DMS153 treated with DMSO at 0.1 percent for 48 hours (cell line): ENCODE measurements around the gene NOS3.

Experiments used
- DNase-seq: peaks from one replicate; lab custom pipeline; 2025; ENCODE audit not compliant: unreplicated experiment; lab: John Stamatoyannopoulos, UW

NOS3 gene

DNA sequence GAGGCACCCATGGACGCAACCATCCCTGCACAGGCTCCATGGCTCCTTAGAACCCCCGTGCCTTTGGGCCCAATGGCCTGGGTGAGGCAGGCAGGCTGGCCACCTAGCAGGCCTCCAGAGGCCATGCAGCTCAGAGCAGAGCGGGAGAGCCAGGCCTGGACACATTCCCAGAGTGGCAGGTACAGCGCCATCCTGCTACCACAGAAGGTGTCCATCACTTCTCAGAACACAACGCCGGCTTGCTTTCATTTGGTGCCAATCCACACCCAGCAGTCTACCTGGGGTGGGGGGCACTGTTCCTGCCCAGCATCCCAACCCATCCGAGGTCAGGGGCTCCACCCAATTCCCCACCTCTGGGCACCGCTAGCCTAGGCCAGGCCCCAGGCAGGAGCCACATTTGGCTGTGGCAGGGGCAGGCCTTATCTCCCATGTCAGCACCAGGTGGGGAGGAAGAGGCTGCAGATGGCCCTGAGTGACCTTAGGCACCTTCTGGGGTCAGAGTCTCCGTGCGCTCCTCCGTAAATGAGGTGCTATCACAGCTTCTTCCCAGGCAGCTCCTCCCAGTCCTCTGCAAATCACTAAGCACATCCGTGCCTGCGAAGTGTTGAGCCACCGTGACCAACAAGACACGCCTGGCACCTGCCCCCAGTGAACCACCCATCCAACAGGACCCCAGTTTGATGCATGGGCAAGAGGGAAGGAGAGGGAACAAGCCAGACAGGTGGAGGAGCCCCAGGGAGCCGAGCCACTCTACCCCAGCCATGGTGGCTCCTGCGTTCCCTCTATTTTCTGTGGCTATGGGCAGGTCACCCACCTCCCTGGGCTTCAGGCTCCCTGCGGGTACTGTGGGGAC lies 26.9 kb upstream of the NOS3 start:
- DNase-seq: no peak

DNA sequence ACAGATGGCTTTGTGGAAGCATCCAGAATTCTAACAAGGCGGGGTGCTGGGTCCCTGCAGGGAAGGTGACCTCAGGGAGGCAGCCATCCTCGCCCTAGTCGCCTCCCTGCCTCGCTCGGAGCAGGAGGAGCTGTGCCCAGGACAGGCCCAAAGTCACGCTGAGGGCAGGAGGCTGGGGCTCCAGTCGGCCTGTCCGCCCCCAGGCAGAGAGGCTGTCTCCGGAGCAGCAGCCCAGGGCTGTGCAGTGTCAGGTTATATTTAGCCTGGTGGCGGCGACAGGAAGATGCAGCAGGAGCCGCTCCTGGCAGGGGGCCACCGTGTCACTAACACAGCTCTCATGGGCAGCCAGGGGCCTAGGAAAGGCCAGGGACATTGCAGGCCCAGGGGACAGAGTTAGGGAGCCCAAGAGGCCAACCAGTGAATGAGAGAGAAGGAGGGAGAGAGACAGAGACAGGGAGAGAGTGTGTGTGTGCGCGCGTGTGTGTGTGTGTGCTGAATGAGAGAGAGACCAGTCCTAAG lies 26.2 kb upstream of the NOS3 start:
- DNase-seq: peak; percentile 31

DNA sequence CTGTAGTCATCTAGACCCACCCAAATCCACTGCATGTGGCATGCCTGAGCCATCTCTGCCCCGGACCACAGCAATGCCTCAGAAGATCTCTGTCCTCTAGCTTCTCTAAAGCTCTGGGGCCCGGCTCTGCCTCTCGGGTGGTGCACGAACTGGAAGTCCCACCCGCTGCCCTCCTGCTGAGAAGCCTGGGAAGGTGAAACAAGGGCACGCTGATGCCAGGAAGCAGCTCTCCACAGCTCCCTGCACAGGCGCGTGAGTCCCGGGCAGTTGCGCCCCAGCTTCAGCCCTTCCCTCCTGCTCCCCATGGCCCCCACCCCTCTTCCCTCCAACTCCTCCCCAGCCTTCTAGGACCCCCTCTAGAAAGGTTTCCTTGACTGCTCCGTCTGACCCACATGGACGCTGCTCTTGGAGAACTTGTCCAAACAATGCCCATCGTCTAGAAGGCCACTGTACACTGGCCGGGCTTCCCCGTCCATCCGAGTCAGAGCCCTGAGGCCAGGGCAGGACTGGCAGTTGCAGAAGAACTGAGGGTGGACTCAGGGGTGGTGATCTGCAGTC lies 25.5 kb upstream of the NOS3 start:
- DNase-seq: no peak

DNA sequence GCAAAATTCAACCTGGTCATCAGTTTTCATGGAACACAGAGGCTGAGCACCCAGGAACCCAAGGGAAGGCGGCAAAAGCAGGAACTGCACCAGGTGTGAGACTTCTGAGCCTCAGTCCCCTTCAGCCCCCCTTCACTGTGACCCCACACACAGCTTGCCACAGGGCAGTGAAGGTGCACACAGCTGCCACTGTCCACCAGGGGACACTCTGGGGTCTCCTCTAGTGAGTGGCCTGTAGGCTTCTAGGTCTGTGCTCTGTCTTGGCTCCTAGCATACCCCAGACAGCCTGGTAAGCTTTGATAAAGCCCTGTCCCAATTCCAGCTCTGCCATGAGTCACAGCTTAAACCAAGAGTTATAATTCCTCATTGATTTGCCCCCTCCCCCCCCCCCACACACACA lies 24.8 kb upstream of the NOS3 start:
- DNase-seq: no peak

DNA sequence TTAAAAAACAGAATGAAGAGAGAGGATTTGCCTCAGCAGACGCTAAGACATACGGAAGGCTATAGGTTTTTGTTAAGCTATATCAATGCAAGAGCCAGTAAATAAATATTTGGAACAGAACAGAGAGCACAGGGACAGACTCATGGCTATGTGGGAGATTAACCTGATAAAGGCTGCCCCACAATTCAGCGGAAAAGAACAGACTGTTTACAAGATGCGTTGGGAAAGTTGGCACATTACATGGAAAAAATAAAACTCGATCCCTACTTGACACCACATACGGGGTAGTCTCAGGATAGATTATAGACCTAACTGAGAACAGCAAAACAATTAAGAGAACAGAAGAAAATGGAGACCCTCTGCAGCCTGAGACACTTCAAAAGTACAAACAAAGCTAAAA lies 23.5 kb upstream of the NOS3 start:
- DNase-seq: no peak

DNA sequence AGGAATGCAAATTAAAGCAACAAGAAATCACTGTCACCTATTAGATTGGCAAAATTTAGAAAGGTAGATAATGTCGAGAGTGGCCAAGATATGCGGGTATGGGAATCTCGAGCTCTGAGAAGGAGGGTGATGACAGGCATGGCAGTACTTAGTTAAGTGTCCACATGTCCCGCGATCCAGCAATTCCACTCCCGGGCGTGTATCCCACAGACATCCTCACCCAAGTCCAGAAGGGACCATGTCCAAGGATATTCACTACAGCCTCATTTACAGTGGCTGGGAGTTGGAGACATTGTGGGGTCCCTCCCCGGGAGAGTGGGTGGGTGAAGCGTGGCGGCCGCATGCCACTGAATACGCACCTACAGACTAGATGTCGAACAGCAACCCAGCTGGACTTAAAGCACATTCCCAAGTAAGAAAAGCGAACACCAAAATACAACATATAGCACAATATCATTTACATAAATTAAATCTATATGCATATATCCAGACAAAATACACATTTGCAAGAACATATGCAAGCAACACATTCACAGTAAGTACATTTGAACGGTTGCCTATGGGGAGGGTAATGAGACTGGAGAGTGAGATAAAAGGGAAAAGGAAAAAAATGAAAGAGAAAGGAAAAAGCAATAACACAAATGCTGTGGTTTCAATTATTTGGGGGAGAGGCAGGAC lies 22.6 kb upstream of the NOS3 start:
- DNase-seq: no peak

DNA sequence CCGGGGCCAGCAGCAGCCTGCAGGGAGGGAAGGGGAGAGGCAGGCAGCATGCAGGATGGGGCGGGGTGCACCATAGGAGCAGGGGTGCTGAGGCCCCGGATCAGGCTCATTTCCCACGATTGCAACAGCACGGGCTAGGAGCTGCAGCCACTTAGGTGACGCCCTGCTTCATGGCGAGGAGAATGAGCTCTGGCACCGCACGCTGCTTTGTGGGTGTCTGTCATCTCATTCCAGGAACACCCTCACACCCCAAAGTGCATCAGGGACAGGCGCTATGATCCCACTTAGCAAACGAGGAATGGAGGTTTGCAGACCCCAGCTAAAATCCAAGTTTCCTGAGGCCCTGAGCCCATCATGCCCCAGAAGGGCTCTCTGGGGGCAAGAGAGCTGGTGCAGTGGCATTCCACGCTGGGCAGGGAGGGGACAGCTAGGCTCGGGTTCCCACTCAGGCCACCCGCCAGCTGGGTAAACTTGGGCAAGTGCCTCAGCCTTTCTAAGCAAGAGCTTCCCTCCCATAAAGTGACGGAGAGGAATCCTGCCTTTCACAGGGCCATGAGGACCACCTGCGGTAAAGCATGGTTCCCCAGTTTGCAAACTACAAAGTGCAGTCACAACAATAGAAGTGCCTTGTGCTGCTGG lies 22.0 kb upstream of the NOS3 start:
- no peak for DNase-seq

DNA sequence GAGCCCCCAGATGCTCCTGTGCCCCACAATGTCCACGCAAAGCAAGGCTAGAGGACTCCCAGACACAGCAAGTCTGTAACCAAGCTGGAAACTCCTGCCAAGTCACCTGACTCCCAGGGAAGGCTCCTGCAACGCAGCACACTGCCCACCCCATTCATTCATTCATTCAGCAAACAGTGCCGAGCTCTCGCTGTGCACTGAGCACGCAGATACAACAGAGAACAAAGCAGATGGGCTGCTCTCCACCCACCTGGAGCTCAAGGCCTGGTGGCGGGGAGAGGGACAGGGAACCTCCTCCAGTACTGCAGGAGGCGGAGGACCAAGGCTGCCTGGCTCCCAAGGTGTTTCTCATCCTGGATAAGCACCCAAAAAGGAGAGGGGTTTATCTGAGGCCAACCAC lies 21.3 kb upstream of the NOS3 start:
- DNase-seq: peak; percentile 57

DNA sequence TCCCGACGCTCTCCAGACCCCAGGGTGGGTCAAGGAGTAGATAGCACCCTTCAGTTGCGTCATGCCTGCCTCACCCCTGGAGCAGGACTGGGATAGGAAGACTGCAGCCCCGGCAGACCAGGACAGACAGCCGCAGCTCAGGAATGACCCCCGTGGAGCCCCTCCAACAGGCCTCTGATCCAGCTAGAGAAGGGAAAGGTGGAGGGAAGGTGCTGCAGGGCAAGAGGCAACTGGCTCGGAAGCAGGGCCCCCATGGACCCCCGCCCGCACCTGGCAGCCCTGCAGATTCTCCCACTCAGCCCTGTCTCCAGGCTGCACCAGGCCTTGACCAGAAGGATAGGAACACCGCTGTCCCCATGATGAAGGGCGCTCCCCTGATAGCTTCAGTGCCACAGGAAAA lies 20.4 kb upstream of the NOS3 start:
- no peak for DNase-seq

DNA sequence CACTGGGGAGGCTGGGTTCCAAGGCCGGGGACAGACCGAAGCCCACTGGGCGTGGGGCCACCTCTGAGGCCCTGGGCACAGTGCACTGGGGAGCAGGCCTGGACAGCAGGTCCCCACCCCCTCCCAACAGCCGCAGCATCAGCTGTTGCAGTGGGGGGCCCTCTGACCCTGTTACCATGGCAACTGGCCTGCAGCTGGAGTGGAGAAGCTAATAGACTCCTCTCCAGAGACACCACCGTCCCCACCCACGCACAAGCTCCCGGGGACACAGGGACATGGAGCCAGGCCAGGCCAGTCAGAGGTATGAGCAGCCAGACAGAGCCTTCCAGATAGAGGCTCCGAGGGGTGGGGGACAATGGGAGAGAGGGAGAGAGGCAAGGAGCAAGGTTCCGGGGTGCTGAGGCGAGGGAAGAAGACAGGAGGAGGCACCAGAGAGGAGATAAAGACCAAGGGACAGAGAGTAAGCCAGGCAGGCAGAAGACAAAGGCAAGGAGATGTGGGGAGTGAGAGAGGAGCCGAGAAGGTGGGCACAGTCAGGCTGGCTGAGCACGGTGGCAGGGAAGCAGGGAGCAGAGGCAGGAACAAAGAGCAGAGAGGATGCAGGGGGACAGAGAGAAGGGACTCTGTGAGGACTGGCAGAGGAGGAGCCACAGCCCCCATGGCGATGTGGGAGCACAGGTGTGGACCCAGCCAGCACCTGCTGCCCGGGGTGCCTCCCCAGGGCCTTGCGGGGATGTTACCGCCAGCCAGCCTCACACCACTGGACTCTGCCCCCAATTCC lies 19.4 kb upstream of the NOS3 start:
- DNase-seq: no peak

DNA sequence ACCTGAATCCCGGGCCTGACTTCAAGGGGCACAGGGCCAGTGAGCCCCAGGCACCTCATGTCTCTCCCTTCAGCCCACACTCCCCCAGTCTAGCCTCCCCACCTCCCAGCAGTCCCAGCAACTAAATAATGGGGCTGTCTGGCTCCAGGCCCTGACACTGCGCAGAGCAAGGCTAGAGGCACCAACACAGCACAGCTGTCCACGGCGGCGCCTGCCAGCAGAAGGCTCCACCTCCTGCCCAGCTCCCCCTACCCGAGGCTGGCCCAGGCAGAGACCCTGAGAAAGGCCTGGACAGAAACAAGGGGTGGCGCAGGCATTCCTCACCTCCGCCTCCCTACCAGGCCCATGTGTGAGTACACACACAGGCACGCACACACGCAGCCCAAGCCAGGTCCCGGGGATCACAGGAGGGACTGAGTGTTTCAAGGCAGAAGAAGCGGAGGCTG lies 18.8 kb upstream of the NOS3 start:
- DNase-seq: peak; percentile 42

DNA sequence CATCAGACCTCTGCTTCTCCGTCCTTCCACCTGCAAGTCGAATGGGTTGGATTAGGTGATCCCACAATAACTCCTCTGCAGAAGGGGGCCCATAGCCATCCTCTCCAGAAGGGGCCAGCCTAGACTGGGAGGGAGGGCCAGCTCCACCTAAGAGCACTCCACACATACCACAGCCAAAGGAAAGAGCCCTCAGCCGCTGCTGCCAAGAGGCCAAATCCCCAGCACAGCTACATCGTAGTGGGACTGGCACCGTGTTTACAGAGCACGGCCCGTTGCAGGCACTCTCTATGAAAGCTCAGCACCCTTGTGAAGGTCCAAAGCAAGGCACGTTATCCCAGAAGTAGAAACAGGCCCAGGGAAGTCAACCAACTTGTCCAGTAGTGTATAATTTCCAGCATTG lies 18.1 kb upstream of the NOS3 start:
- DNase-seq: no peak

DNA sequence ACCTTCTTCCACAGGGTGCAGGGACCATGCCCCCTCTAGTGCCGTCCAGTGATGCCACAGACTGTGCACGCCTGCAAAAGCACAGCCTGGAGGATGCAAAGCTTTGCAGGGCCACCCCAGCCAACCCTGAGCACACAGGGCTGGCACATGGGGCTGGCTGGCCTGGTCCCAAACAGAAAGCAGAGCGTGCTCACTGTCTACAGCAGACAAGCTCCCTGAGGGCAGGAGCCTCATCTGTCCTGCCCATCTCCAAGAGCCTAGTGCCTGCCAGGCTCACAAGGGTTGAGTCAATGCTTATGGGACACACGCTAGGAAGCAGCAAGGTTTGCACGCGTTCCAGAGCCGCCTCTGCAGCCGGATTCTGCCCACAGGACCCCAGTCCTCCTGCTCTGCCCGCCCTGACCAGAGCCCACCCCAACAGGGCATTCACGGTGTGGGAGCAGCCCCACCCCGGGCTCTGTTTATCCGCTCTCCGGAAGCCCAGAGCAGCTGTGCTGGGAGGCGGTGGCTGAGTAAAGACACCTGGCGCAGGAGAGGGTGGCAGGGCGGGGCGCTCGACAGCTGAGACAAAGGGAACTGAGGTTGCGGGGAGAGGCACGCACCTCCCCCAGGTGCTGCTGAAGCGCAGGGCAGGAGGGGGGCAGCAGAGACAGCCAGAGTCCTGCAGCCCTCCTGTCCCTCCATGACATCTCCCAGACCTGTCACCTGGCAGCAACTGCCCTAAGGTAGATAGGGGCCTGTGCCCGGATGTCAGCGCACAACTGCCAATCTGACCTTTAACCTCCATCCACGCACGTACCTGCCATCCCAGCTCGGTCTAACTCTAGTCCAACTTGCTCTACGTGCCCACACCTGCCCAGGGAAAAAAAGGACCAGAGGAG lies 17.0 kb upstream of the NOS3 start:
- peak; percentile 79 for DNase-seq

DNA sequence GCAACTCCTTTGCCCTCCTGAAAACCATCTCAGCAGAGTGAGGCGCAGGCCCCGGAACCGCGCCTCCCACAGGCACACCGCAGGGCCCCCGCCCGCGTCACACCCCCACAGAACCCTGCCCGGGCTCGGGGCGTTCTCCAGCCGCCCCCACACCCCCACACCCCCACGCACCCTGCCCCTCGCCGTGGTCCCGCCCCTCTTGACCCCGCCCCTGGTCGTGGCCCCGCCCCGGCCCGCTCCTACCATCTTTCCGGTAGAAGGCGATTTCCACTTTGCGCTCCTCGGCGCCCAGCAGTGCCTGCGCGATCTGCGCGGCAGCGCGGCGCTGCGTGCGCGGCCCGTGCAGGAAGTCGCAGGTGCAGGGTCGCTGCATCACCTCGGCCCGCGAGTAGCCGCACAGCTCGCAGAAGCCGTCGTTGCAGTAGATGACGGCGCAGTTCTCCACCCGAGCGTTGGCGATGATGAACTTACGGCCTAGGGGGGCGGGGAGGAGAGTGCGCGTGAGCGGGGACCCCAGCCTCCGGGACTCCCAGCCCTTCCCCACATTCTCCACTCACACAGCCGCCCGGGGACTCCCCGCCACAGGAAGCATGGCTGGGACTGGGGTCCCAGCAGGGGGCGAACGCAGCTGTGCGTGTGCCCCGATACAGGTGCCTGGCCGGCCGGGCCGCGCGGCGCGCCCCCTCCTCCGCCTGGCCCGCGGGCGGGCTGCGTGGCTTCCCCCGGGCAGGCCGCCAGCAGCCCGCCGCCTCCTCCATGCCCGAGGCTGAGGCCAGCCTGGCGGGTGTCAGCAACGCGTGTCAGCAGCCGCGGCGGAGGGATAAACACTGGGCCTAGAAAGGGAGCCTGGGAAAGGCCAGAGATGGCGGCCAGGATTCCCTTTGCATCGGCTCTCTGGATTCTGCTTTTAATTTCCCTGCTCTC lies 16.1 kb upstream of the NOS3 start:
- DNase-seq: peak; percentile 54

DNA sequence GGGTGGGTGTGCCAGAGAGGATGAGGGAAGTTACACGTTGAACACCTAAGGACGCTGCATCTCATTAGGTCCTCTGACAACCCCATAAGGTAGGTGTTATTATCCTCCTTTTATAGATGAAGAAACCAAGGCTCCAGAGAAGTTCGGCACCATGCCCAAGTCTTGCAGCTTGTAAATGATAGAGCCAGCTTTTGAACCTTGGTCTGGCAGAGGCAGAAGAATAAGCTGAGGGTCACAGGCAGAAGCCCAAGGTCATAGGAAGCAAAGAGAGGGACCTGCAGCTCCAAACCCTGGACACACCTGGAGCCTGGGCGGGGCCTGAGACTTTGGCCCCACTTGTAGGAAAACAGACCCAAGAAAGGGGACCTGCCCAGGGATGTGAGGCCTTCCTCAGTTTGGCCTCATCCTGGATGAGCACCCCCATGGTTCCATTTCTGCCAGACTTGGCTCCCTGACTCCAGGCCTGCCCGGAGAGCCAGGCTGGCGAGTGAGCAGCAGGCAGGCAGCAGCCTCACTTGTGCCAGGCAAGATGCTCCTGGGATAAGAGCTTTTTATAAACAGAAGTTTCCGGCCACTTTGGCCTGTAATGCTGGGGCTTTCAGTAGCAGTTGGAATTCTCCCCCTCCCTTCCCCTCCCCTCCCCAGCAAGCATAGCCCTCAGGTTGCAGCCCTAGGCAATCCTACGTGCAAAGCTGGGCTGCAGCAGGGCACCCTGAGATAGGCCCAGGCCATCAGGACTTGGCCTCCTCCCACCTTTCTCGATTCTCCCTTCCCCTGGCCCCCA lies 15.1 kb upstream of the NOS3 start:
- no peak for DNase-seq

DNA sequence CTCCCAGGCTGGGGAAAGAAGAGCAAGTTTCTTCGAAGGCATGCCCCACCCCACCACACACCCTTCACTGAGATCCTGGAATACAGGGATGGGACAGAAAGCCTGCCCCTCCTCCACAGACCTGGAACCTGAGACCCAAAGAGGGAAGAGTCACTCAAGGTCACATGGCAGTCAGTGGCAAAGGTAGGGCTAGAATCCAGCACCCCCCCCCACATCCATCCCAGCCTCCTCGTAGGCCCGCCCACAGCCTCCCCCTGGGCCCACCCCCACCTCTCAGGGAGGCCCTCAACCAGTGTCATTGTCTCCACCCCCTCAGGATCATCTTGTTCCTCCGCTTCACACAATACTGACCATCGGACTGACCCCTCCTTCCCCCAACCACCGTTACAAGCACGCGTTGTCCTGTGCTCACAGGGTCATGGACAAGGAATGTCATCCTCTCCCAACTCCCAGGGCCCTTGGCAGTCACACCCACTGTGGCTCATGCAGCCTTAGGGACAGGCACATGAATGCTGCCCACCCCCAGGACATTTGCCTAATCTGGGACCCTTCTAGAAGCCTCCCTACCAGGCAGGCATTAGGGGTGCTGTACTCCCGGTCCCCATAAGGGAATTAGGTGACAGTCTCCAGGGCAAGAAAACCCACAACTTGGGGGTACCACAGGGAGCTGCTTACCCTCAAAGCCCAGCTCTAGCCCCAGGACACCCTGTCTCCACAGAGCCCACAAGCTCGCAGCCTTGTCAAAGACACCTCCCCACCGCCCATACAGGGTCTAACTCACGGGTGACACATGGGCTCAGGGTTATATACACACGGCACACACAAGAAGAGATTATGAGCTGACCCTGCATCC lies 14.1 kb upstream of the NOS3 start:
- peak; percentile 27 for DNase-seq
